Heart right ventricle (tissue), 16 donors: ENCODE results near the gene GRM8. TPM values are rescaled to one million over a fixed set of nuclear protein-coding genes. Genes with fewer than 3 reads are reported as not detected.

Experiments used
- ATAC-seq, 8 donors: fragments of 200-7000 bp; cut with Tn5 transposase; one replicate each; pipeline ENCODE4 v1.9.1; 2020; ENCODE audit warnings: mild to moderate bottlenecking in 8 of 8, moderate library complexity in 8 of 8, moderate number of reproducible peaks in 1 of 8
- DNase-seq, 2 donors: peaks; one replicate each; pipeline ENCODE4 v3.0.0-alpha.2; 2020
- H3K27ac ChIP-seq, 10 donors: fragments of 200-600 bp; sonication (generic) in 2 of 10; one replicate each; pipeline versions ENCODE4 v1.5.0 to v1.8.0; 2020 to 2022; ENCODE audit warnings: mild to moderate bottlenecking in 3 of 10
- H3K27me3 ChIP-seq, 7 donors: fragments of 200-600 bp; one replicate each; pipeline ENCODE4 v1.8.0; 2021 to 2022; ENCODE audit warnings: mild to moderate bottlenecking in 2 of 7
- H3K36me3 ChIP-seq, 9 donors: fragments of 200-600 bp; sonication (generic) in 1 of 9; one replicate each; pipeline versions ENCODE4 v1.5.0 to v1.8.0; 2020 to 2022; ENCODE audit warnings: mild to moderate bottlenecking in 2 of 9
- H3K4me1 ChIP-seq, 9 donors: fragments of 200-600 bp; sonication (generic) in 1 of 9; one replicate each; pipeline versions ENCODE4 v1.5.0 to v1.8.0; 2020 to 2022; ENCODE audit warnings: mild to moderate bottlenecking in 4 of 9
- H3K4me3 ChIP-seq, 10 donors: fragments of 200-600 bp; sonication (generic) in 2 of 10; one replicate each; pipeline versions ENCODE4 v1.5.0 to v1.8.0; 2020 to 2022; ENCODE audit warnings: mild to moderate bottlenecking in 7 of 10, moderate library complexity in 2 of 10
- H3K9me3 ChIP-seq, 11 donors: fragments of 200-600 bp in 10 of 11; sonication (generic) in 2 of 11; one replicate each; pipeline versions ENCODE4 v1.5.0 to v1.8.0; 2013 to 2022; ENCODE audit warnings: mild to moderate bottlenecking in 2 of 11, control low read depth in 1 of 11, moderate library complexity in 1 of 11
- WGBS, 2 donors: extraction: QIAGEN DNeasy Blood & Tissue Kit; methylation state at CpG; one replicate each; pipeline ENCODE4 v1.1.7; 2013; ENCODE audit warnings: inconsistent platforms in 1 of 2; 5-methylcytosine and 5-hydroxymethylcytosine counted together
- intact Hi-C, 10 donors: fragments of 100-400 bp; cut with DNase I; formaldehyde crosslinking; loops; one replicate each; pipeline versions ENCODE4 v1.11.1 to v1.14.2; 2022
- polyA plus RNA-seq, 2 donors: library from polyadenylated mRNA; stranded (reverse); fragments of 200-250 nt; gene quantifications; one replicate each; pipeline ENCODE4 v1.2.3, GENCODE V29; 2013
- total RNA-seq, 10 donors: library from RNA; stranded (reverse); fragmentation: NEBNext Ultra II Directional in 3 of 10; extraction: Animal tissue kit (Norgen Biotek cat#: 25700) in 3 of 10; gene quantifications; one replicate each; pipeline versions ENCODE4 v1.2.1 to v1.2.4, GENCODE V29; 2021 to 2023
- TF ChIP-seq, protein P1 (sequence below), 9 donors: fragments of 200-600 bp; sonication (generic) in 2 of 9; IDR thresholded peaks; one replicate each; pipeline versions ENCODE4 v1.5.0 to v1.8.0; 2021 to 2022; ENCODE audit warnings: antibody characterized with exemption in 9 of 9, mild to moderate bottlenecking in 5 of 9, moderate library complexity in 1 of 9
- donor health status: Arrhythmogenic right ventricular cardiomyopathy.
- donor health status: ischemic (EF 13 %, LVEDD 7.1; RV severe dilation, severe dysfunction).
- donor health status: healthy with polysubstance abuse.
- donor health status: DM: no; HTN: yes; CAD: no.
- donor health status: DM: no; HTN: no; CAD: no.
- donor health status: ischemic (EF 25% LVEDD 6.9; RV normal size, moderate dysfunction).
- donor health status: ischemic (EF 25% LVEDD 5.7; RV mildly dilated, moderate dysfunction).
- donor health status: healthy.
- donor health status: DM: yes; HTN: yes; CAD: no.
- donor health status: Ischemic cardiomyopathy.
- donor health status: ischemic (EF 35%, LVEDD 5.7; RV mildly dilated, moderate dysfunction).
- donor health status: nonischemic (EF 11% LVEDD 7.7; RV severe dilation, severe dysfunction).
- donor health status: DM: yes; HTN: yes; CAD: no.
- donor health status: PGD.
- donor health status: ischemic (EF 29% LVEDD 5.4; RV normal size, mild dysfunction).
- donor health status: nonischemic (EF 23%, LVEDD 6.1; RV moderate dilation, normal function).

Gene GRM8
- total and polyA plus RNA-seq, 12 donors: 0.13 to 0.68 (median 0.34) TPM; not detected in 5

DNA sequence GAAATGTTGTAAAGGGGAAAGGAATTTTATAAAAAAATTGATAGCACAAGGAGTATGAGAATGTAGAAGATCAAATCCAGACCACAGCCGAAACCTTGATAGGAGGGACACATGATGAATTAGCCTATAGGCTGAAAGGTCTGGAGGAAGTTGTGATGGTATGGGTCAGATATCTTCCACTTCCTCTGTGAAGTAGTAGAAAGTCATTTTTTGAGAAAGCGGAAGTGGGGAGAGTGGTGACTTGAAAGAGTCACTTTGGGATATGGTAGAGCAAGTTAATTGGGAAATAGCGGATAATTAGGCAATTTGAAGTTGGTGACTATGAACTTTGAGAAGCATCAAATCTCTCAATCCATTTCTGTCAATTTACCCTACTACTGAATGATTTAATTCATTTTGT is 99.4 kb downstream of the GRM8 start:
- Histone ChIP-seq H3K4me1 (no peaks in the 10 kb centered on the region), H3K9me3 (no peaks in the 10 kb centered on the region), H3K27me3 (peaks cover 0 to 3% (median 0%) of the 10 kb centered on the region in 7 donors), H3K4me3 (no peak overlapping the region), H3K27ac (no peak overlapping the region), H3K36me3 (no peaks in the 10 kb centered on the region)
- DNase-seq (no peak), ATAC-seq (no peak)
- intact Hi-C loops: no loop called here
- TF ChIP-seq, protein P1, sequence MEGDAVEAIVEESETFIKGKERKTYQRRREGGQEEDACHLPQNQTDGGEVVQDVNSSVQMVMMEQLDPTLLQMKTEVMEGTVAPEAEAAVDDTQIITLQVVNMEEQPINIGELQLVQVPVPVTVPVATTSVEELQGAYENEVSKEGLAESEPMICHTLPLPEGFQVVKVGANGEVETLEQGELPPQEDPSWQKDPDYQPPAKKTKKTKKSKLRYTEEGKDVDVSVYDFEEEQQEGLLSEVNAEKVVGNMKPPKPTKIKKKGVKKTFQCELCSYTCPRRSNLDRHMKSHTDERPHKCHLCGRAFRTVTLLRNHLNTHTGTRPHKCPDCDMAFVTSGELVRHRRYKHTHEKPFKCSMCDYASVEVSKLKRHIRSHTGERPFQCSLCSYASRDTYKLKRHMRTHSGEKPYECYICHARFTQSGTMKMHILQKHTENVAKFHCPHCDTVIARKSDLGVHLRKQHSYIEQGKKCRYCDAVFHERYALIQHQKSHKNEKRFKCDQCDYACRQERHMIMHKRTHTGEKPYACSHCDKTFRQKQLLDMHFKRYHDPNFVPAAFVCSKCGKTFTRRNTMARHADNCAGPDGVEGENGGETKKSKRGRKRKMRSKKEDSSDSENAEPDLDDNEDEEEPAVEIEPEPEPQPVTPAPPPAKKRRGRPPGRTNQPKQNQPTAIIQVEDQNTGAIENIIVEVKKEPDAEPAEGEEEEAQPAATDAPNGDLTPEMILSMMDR (IDR thresholded peaks at IDR 0.05): no peak
- WGBS, 2 donors: 83 to 88% methylated on average over 3 of the region's 3 CpGs

DNA sequence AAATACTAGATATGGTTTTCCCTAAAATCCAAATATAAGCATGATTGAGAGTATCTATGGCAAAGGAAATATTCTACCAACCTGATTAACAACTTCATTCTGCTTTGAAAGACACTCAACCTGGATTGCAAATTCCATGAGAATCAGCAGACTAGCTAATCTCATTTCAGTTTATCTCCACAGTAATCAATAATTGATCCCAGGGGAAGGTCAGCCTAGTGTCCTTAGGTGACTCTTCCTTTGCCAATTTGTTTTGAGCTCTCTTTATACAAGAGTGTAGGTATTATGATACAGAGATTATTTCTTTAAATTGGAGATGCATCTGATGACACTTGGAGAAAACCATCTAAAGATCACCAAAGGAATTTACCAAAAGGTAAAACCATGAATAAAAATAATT is 100.3 kb downstream of the GRM8 start:
- ATAC-seq: no peak
- H3K36me3 ChIP-seq: no peaks in the 10 kb centered on the region
- no peaks in the 10 kb centered on the region for H3K9me3 ChIP-seq
- H3K4me1 ChIP-seq: no peaks in the 10 kb centered on the region
- no peak overlapping the region for H3K4me3 ChIP-seq
- intact Hi-C loops: no loop called here
- H3K27me3 ChIP-seq: peaks cover 0 to 3% (median 0%) of the 10 kb centered on the region in 7 donors
- H3K27ac ChIP-seq: no peak overlapping the region
- DNase-seq: no peak
- TF ChIP-seq, protein P1 (IDR thresholded peaks at IDR 0.05): no peak

DNA sequence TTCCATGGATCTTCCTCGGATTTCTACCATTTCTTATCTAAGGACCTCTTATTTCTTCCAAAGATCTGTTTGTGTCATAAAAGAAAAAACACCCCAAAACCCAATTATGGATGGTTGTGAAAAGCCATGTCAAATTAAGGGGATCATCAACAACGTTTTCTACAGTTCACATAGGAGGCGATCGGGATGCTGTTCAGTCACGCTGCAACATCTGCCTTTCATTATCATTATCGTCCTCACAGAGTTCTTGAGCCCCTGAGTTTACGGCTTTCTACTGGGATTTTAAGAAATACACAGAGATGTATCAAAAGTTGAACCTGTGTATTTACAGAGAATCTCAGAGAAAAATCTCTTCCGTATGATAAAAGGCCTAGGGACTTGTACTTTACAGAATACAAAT is 101.4 kb downstream of the GRM8 start:
- H3K27ac ChIP-seq: no peak overlapping the region
- WGBS, 2 donors: 75 to 76% methylated on average over 8 of the region's 8 CpGs
- no peak for DNase-seq
- ATAC-seq: no peak
- intact Hi-C loops: no loop called here
- peaks cover 0 to 3% (median 0%) of the 10 kb centered on the region in 7 donors for H3K27me3 ChIP-seq
- TF ChIP-seq, protein P1 (IDR thresholded peaks at IDR 0.05): no peak
- no peaks in the 10 kb centered on the region for H3K36me3 ChIP-seq
- H3K9me3 ChIP-seq: no peaks in the 10 kb centered on the region
- H3K4me3 ChIP-seq: no peak overlapping the region
- no peaks in the 10 kb centered on the region for H3K4me1 ChIP-seq

DNA sequence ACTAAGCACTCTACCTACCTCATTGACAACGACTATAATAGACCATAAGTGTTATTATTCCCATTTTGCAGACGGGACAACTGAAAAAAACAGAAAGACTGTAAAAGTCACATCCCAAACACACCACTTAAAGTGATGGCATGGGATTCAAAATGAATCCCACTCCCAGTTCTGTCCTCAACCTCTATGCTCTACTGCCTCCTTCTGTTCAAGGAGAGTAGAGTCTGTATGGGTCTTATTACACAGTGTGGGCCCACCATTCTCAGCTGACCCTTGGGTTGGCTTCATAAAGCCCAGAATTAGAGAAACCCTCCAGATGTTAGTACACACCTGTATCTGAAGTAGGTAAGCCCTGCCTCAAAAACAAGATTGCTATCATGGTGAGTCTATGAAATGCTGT is 102.2 kb downstream of the GRM8 start:
- H3K9me3 ChIP-seq: no peaks in the 10 kb centered on the region
- intact Hi-C loops: no loop called here
- no peak overlapping the region for H3K4me3 ChIP-seq
- H3K27me3 ChIP-seq: peaks cover 0 to 3% (median 0%) of the 10 kb centered on the region in 7 donors
- ATAC-seq: no peak
- no peaks in the 10 kb centered on the region for H3K36me3 ChIP-seq
- 47 to 50% methylated on average over 2 of the region's 2 CpGs for WGBS, 2 donors
- no peak for DNase-seq
- H3K4me1 ChIP-seq: no peaks in the 10 kb centered on the region
- TF ChIP-seq, protein P1 (IDR thresholded peaks at IDR 0.05): no peak
- no peak overlapping the region for H3K27ac ChIP-seq
